GM19099 (cell line): Measurements from ENCODE around the gene ADAM10.

ENCODE experiments used
- POLR2A ChIP-seq: IDR thresholded peaks from 3 replicates; pipeline ENCODE4 v1.6.1; 2011; ENCODE audit warnings: low read depth; ENCODE audit not compliant: insufficient read length; ENCODE audit errors: extremely low read depth

The ADAM10 gene

GRCh38 chr15:58611731-58612676, 137.5 kb downstream of the ADAM10 start:
- TF ChIP-seq POLR2A, result no peak

- no peak for TF ChIP-seq POLR2A
Observed at GRCh38 chr15:58608711-58609110, 140.8 kb downstream of the ADAM10 start.

DNA sequence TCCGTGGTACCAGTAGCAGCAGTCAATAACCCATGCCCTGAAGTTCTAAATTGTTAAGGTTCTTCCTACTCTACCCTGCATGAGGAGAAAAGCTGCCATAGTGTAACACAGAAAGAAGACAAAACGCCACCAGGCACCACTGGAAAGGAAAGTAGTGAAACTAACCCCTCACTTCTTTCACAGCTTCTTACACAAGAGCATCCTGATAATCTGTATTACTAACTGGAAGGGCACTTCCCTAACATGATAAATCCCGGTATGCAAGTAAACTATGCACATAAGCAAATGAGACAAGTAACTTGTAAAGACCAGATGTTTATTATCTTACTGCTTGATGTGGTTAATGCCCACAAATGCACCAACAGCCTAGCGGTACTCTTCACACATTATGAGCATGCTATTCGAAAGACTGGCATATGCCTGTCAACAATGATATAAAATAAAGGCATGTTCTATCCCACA, 141.3 kb downstream of the ADAM10 start:
- TF ChIP-seq POLR2A, result no peak

GRCh38 chr15:58606577-58607080, 142.9 kb downstream of the ADAM10 start:
- no peak for TF ChIP-seq POLR2A

DNA sequence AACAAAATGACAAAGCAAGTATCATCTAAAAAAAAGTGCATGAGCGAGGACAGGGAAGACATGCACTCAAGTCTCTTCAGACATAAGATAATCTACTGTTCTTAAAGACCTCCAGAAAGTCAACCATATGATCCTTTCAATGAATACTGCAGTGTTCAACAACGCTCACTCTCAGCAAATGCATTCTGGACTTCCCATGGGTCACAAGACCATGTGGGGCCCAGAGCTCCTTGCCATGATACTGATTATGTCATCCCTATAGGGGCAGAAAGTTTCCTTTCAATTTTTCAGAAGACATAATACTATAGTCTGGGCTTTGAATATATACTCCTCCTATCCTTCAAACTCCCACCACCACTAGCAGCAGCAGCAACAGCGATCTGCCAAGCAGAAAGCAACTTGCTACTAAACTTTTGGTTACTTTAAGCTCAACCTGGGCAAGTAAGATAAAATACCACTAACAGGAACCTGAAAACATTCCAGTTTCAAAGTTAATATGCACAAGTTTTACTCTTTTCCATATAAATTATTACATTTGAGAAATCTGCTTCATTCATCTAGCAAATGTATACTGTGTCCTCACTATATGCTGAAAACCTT, 143.5 kb downstream of the ADAM10 start:
- TF ChIP-seq POLR2A, result no peak

DNA sequence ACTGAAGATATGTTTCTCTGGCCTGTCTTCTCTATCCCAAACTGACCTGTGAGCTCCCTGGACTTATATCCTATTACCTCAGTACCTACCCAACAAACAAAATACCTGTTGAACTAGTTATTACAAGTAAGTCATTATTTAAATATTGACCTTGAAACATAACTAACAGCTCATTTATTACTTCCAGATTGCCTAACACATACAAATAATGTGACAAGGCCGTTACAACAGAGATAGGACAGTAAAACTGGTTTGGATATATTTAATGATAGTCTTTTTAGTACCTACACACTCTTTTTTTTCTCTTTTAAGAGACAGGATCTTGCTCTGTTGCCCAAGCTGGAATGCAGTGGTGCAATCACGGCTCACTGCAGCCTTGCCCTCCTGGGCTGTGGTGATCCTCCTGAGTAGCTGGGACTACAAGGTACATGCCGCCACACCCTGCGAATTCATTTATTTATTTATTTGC, 145.0 kb downstream of the ADAM10 start:
- TF ChIP-seq POLR2A, result no peak

DNA sequence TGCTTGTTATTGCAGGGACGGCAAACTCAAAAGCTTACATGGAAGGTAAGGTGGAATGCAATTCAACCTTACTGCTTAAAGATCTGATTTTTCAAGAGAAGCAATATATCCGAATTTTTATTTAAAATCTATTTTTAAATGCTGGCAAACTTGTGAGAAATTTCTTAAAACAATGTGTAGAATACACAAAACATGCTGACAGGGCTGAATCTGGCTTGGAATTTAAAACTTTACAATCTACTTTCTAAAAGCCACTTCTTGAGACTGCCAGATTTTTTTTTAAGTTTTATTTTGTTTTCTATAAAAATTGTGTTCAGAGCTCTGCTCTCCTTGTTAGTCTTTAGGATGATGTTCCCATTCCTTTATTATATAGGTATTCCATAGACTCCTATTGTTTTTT, 146.7 kb downstream of the ADAM10 start:
- no peak for TF ChIP-seq POLR2A

GRCh38 chr15:58598829-58599210, 150.7 kb downstream of the ADAM10 start:
- no peak for TF ChIP-seq POLR2A

DNA sequence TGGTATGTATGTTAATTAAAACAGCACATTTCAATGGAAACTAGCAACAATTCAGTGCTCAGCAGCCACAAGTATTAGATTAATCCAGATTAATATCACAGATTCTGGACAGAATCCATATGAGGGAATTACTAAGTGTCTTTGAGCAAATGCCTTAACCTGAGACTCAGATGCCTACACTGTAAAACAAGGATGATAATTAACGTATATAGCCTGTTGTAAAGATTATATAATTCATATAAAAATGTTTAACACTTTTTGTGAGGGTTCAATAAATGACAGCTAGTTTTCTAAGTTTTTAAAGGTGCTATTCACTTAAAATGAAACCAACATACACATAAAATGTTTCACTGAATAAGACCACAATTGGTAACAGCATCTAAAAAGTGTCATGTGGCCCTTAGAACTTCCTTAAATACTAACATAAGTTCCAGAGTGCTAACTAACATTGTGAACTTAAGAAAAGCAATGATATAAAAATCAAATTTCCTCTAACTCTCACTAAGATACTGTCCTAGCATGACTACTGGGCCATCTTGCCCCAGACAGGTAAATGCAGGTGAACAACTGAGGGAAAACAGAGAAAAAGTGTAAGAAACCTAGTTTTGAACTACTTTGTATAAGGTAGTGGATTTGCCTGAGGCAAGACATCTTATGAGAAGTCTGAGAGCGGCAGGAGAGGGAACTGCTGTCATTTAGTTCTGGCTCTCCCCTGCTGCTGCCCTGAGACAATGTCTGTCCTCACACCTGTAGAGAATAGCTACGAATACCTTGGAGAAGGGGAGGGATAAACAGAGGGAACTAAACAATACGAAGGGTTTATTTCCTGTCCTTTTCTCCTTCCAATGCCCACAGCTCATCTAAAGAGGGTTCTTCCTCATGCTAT, 151.3 kb downstream of the ADAM10 start:
- no peak for TF ChIP-seq POLR2A

- TF ChIP-seq POLR2A, result no peak
Observed at GRCh38 chr15:58595516-58596263, 153.8 kb downstream of the ADAM10 start.

DNA sequence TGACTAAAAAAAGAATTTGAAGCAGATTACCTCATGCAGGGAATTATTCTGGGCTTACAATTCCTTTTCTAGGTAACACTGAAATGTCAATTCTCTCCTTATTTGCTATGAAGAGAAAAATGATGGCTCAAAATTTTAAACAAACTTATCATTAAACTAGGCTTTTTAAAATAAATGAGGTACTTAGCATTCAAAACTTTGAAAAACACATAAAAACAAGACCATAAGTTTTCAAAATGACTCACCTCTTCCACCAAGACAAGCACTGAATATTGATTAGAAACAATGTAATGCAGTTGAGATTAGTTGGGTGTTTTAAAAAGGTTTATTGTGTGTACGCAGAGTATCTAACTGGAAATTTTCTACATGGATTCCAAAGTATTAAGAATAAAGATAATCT, 154.6 kb downstream of the ADAM10 start:
- no peak for TF ChIP-seq POLR2A

- TF ChIP-seq POLR2A, result no peak
Observed at GRCh38 chr15:58593870-58594269, 155.6 kb downstream of the ADAM10 start.

DNA sequence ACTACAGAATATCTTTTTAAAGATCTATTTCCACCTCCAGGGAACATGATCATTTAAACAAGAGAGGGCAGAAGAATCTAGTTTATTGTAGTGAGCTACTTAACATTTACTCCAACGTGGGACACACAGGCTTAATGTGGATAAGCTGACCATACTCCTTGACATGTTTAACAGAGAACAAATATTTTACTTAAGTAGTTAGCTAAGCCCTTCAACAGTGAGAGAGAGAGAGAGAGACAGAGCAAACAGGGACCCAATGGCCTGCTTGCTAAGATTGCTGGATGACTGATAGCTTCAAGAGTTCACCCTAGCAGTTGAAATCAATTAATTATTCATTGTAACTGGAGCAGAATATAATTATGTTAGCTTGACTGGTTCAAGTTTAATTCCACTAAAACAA, 158.6 kb downstream of the ADAM10 start:
- TF ChIP-seq POLR2A, result no peak

DNA sequence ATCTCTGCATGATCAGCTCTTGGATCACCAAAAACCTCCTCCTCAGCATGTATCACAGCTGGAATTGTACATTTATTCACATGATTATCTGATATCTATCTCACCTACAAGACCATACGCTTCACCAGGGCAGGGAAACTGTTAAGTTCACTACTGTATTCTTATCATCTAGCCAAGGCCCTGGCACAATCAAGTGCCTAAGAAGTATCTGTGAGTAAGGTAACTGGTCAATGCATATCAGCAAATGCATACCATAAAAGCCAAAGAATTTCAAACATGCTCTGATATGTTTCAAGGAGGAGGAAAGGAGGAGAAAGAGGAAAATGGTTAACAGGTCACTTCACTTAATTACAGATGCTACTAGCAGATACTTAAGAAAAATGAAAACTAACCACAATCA, 159.3 kb downstream of the ADAM10 start:
- no peak for TF ChIP-seq POLR2A
